Muscle of leg (tissue), 11 donors: ENCODE data around the gene SEPTIN5. TPM values are rescaled to one million over a fixed set of nuclear protein-coding genes. Genes with fewer than 3 reads are reported as not detected.

Source experiments
- DNase-seq: peaks from one replicate; pipeline ENCODE4 v3.0.0; 2013
- H3K27ac ChIP-seq: one replicate; pipeline ENCODE4 v1.5.1; 2013; ENCODE audit warnings: mild to moderate bottlenecking, low read length, control low read depth
- H3K27me3 ChIP-seq: one replicate; pipeline ENCODE4 v1.6.1; 2013; ENCODE audit warnings: low read length; ENCODE audit not compliant: control insufficient read depth, insufficient read depth
- H3K36me3 ChIP-seq: one replicate; pipeline ENCODE4 v1.6.1; 2013; ENCODE audit warnings: low read length; ENCODE audit not compliant: control insufficient read depth, insufficient read depth
- H3K4me1 ChIP-seq: one replicate; pipeline ENCODE4 v1.6.1; 2013; ENCODE audit warnings: low read length; ENCODE audit not compliant: control insufficient read depth, insufficient read depth
- H3K4me3 ChIP-seq: one replicate; pipeline ENCODE4 v1.5.1; 2013; ENCODE audit warnings: low read length, control low read depth
- H3K9me3 ChIP-seq: replicated peaks from 2 replicates; pipeline ENCODE4 v1.6.1; 2013; ENCODE audit warnings: low read depth, low read length; ENCODE audit not compliant: control insufficient read depth
- WGBS: methylation state at CpG from one replicate; pipeline ENCODE4 v1.1.5; 2013; ENCODE audit warnings: missing lambda C conversion rate; ENCODE audit not compliant: insufficient coverage; 5-methylcytosine and 5-hydroxymethylcytosine counted together
- polyA plus RNA-seq, 8 donors: library from polyadenylated mRNA; unstranded; fragments of 120-200 nt; gene quantifications; one replicate each; pipeline versions ENCODE4 v1.2.1 to v1.2.3, GENCODE V29; 2013; ENCODE audit warnings: inconsistent platforms in 1 of 8, low replicate concordance in 1 of 8; ENCODE audit not compliant: insufficient read length in 8 of 8, insufficient read depth in 1 of 8
- total RNA-seq: library from RNA; stranded (reverse); fragments of 120-200 nt; gene quantifications from one replicate; pipeline ENCODE4 v1.2.4, GENCODE V29; 2013

The SEPTIN5 gene
- total and polyA plus RNA-seq, 9 donors = 67.6 to 122 (median 105) TPM

- no peaks in the 10 kb centered on the region for H3K9me3 ChIP-seq
- H3K4me3 ChIP-seq = no peak overlapping the region
- peaks cover 84% of the 10 kb centered on the region for H3K27me3 ChIP-seq
- H3K36me3 ChIP-seq = peaks cover 7% of the 10 kb centered on the region
- H3K27ac ChIP-seq = no peak overlapping the region
- DNase-seq = no peak
- peaks cover 46% of the 10 kb centered on the region for H3K4me1 ChIP-seq
- 28% methylated on average over 36 of the region's 39 CpGs for WGBS
Observed at GRCh38 chr22:19763458-19764298, 49.4 kb downstream of the SEPTIN5 start.

- DNase-seq = no peak
- H3K9me3 ChIP-seq = no peaks in the 10 kb centered on the region
- peaks cover 84% of the 10 kb centered on the region for H3K27me3 ChIP-seq
- H3K27ac ChIP-seq = no peak overlapping the region
- no peak overlapping the region for H3K4me3 ChIP-seq
- peaks cover 41% of the 10 kb centered on the region for H3K4me1 ChIP-seq
- peaks cover 10% of the 10 kb centered on the region for H3K36me3 ChIP-seq
- 41% methylated on average over 15 of the region's 17 CpGs for WGBS
Observed at GRCh38 chr22:19764299-19764593, 49.9 kb downstream of the SEPTIN5 start.

- Histone ChIP-seq H3K9me3 (no peaks in the 10 kb centered on the region), H3K27ac (no peak overlapping the region), H3K36me3 (peaks cover 12% of the 10 kb centered on the region), H3K4me1 (peaks cover 38% of the 10 kb centered on the region), H3K27me3 (peaks cover 84% of the 10 kb centered on the region), H3K4me3 (no peak overlapping the region)
- WGBS = 51% methylated on average over 17 of the region's 25 CpGs
- DNase-seq = no peak
Observed at GRCh38 chr22:19764636-19765476, 50.6 kb downstream of the SEPTIN5 start.

- 5% methylated on average over 79 of the region's 83 CpGs for WGBS
- no peak overlapping the region for H3K27ac ChIP-seq
- peaks cover 12% of the 10 kb centered on the region for H3K36me3 ChIP-seq
- H3K27me3 ChIP-seq = peaks cover 86% of the 10 kb centered on the region
- H3K4me3 ChIP-seq = no peak overlapping the region
- peaks cover 38% of the 10 kb centered on the region for H3K4me1 ChIP-seq
- no peak for DNase-seq
- no peaks in the 10 kb centered on the region for H3K9me3 ChIP-seq
Observed at GRCh38 chr22:19765477-19766239, 51.4 kb downstream of the SEPTIN5 start.

GRCh38 chr22:19766240-19766510, 51.9 kb downstream of the SEPTIN5 start:
- peaks cover 87% of the 10 kb centered on the region for H3K27me3 ChIP-seq
- DNase-seq = no peak
- WGBS = 10% methylated on average over 36 of the region's 36 CpGs
- no peak overlapping the region for H3K4me3 ChIP-seq
- H3K27ac ChIP-seq = no peak overlapping the region
- H3K36me3 ChIP-seq = peaks cover 12% of the 10 kb centered on the region
- H3K9me3 ChIP-seq = no peaks in the 10 kb centered on the region
- peaks cover 38% of the 10 kb centered on the region for H3K4me1 ChIP-seq

- Histone ChIP-seq H3K9me3 (no peaks in the 10 kb centered on the region), H3K4me1 (peaks cover 38% of the 10 kb centered on the region), H3K36me3 (peaks cover 12% of the 10 kb centered on the region), H3K27me3 (peaks cover 88% of the 10 kb centered on the region), H3K4me3 (no peak overlapping the region), H3K27ac (no peak overlapping the region)
- WGBS = 11% methylated on average over 91 of the region's 103 CpGs
- DNase-seq = no peak
Observed at GRCh38 chr22:19766511-19767426, 52.5 kb downstream of the SEPTIN5 start.

- Histone ChIP-seq H3K27me3 (peaks cover 84% of the 10 kb centered on the region), H3K36me3 (peaks cover 12% of the 10 kb centered on the region), H3K27ac (no peak overlapping the region), H3K4me3 (no peak overlapping the region), H3K9me3 (no peaks in the 10 kb centered on the region), H3K4me1 (peaks cover 34% of the 10 kb centered on the region)
- DNase-seq = peak; percentile 69
- WGBS = 14% methylated on average over 30 of the region's 35 CpGs
Observed at GRCh38 chr22:19767427-19768341, 53.4 kb downstream of the SEPTIN5 start.

- WGBS = 93% methylated on average over 12 of the region's 12 CpGs
- Histone ChIP-seq H3K27ac (no peak overlapping the region), H3K36me3 (peaks cover 11% of the 10 kb centered on the region), H3K4me3 (no peak overlapping the region), H3K27me3 (peaks cover 79% of the 10 kb centered on the region), H3K4me1 (peaks cover 29% of the 10 kb centered on the region), H3K9me3 (no peaks in the 10 kb centered on the region)
- no peak for DNase-seq
Observed at GRCh38 chr22:19769393-19769715, 55.1 kb downstream of the SEPTIN5 start.
